ENCODE results near the gene PKMYT1. TPM values are rescaled to one million over a fixed set of nuclear protein-coding genes. Genes with fewer than 3 reads are reported as not detected.

PKMYT1 gene
- total RNA-seq, 2 experiments from 2014 or later = 104 to 195 TPM

DNA sequence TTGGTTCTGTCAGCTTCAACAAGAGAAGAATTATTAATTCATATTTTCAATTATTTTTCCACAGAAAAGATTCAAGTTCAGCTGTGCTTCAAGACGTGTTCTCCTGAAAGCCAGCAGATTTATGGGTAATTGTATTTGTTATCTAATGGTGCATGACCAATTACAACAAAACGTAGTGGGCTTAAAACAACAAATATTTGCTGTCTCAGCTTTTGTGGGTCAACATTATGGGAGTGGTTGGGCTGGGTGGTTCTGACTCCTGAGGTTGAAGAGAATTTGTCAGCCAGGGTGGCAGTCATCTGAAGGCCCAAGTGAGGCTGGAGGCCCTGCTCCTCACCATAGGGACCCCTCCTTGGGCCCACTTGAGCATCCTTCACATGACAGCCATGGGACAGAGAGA, 40.3 kb downstream of the PKMYT1 start:
- Histone ChIP-seq H3K36me3 (ENCODE audit: insufficient read depth, low read length) (peaks cover 31% of the 10 kb centered on the region), H4K20me1 (ENCODE audit: insufficient read depth, low read length) (no peaks in the 10 kb centered on the region), H3K4me1 (ENCODE audit: insufficient read depth, low read length, poor library complexity, severe bottlenecking) (no peaks in the 10 kb centered on the region), H3K4me3 (ENCODE audit: low read depth, low read length, poor library complexity, severe bottlenecking) (no peak overlapping the region), H3K9me2 (ENCODE audit: insufficient read depth, low read length) (no peaks in the 10 kb centered on the region), H3K9me3 (ENCODE audit: low read length) (no peaks in the 10 kb centered on the region), H3K79me2 (ENCODE audit: insufficient read depth, low read depth, low read length) (no peaks in the 10 kb centered on the region), H2AFZ (ENCODE audit: low read length) (no peak overlapping the region), H3K4me2 (ENCODE audit: low read length) (no peak overlapping the region), H3K27ac (ENCODE audit: low read depth, low read length, poor library complexity, severe bottlenecking) (no peak overlapping the region)
- POLR2A ChIA-PET = no interaction called here
- no peak for DNase-seq (ENCODE audit: low spot score)
- TF ChIP-seq CTCF (conservative IDR thresholded peaks at IDR 0.05; ENCODE audit: low read length) (no peak), EZH2phosphoT487 (IDR thresholded peaks at IDR 0.05; ENCODE audit: borderline replicate concordance, low read depth, low read length) (no peak)
- CTCF ChIA-PET (ENCODE audit: unreplicated experiment) = no interaction called here
- intact Hi-C loops (cut with micrococcal nuclease; ENCODE audit: unreplicated experiment) = no loop called here
- BruUV-seq (replicated peaks) = no TSS peak

DNA sequence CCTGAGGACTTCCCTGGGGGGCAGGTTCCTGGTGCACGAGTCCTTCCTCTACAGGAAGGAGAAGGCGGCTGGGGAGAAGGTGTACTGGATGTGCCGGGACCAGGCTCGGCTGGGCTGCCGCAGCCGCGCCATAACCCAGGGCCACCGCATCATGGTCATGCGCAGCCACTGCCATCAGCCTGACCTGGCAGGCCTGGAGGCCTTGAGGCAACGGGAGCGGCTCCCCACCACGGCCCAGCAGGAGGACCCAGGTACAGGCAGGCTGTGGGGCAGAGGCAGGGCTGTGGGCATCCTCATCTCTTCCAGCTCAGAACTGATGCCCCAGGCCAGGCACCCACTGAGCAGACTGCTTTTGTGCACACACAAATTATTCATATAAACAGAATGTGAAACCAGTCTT, 42.0 kb downstream of the PKMYT1 start:
- ChIA-PET POLR2A (no interaction called here), CTCF (ENCODE audit: unreplicated experiment) (no interaction called here)
- Histone ChIP-seq H3K9me2 (ENCODE audit: insufficient read depth, low read length) (no peaks in the 10 kb centered on the region), H3K4me1 (ENCODE audit: insufficient read depth, low read length, poor library complexity, severe bottlenecking) (no peaks in the 10 kb centered on the region), H3K9me3 (ENCODE audit: low read length) (no peaks in the 10 kb centered on the region), H3K79me2 (ENCODE audit: insufficient read depth, low read depth, low read length) (no peaks in the 10 kb centered on the region), H4K20me1 (ENCODE audit: insufficient read depth, low read length) (no peaks in the 10 kb centered on the region), H3K36me3 (ENCODE audit: insufficient read depth, low read length) (peaks cover 31% of the 10 kb centered on the region), H3K4me2 (ENCODE audit: low read length) (no peak overlapping the region), H3K4me3 (ENCODE audit: low read depth, low read length, poor library complexity, severe bottlenecking) (no peak overlapping the region), H2AFZ (ENCODE audit: low read length) (no peak overlapping the region), H3K27ac (ENCODE audit: low read depth, low read length, poor library complexity, severe bottlenecking) (no peak overlapping the region)
- no peak for TF ChIP-seq CTCF (conservative IDR thresholded peaks at IDR 0.05; ENCODE audit: low read length)
- no peak for TF ChIP-seq EZH2phosphoT487 (IDR thresholded peaks at IDR 0.05; ENCODE audit: borderline replicate concordance, low read depth, low read length)
- intact Hi-C loops (cut with micrococcal nuclease; ENCODE audit: unreplicated experiment) = no loop called here
- BruUV-seq (replicated peaks) = no TSS peak
- no peak for DNase-seq (ENCODE audit: low spot score)

GRCh38 chr16:2937170-2937569, 43.1 kb downstream of the PKMYT1 start:
- DNase-seq (ENCODE audit: low spot score) = no peak
- no peak overlapping the region for H3K27ac ChIP-seq (ENCODE audit: low read depth, low read length, poor library complexity, severe bottlenecking)

More at GRCh38 chr16:2937170-2937569, 43.1 kb downstream of the PKMYT1 start:
- Histone ChIP-seq H4K20me1 (ENCODE audit: insufficient read depth, low read length) (no peaks in the 10 kb centered on the region), H3K4me1 (ENCODE audit: insufficient read depth, low read length, poor library complexity, severe bottlenecking) (no peaks in the 10 kb centered on the region), H3K4me3 (ENCODE audit: low read depth, low read length, poor library complexity, severe bottlenecking) (no peak overlapping the region), H3K4me2 (ENCODE audit: low read length) (no peak overlapping the region), H3K9me3 (ENCODE audit: low read length) (no peaks in the 10 kb centered on the region), H2AFZ (ENCODE audit: low read length) (no peak overlapping the region), H3K9me2 (ENCODE audit: insufficient read depth, low read length) (no peaks in the 10 kb centered on the region), H3K79me2 (ENCODE audit: insufficient read depth, low read depth, low read length) (no peaks in the 10 kb centered on the region), H3K36me3 (ENCODE audit: insufficient read depth, low read length) (peaks cover 31% of the 10 kb centered on the region)
- intact Hi-C loops (cut with micrococcal nuclease; ENCODE audit: unreplicated experiment) = no loop called here
- BruUV-seq (replicated peaks) = no TSS peak
- no peak for TF ChIP-seq EZH2phosphoT487 (IDR thresholded peaks at IDR 0.05; ENCODE audit: borderline replicate concordance, low read depth, low read length)
- TF ChIP-seq CTCF (conservative IDR thresholded peaks at IDR 0.05; ENCODE audit: low read length) = no peak
- POLR2A ChIA-PET = no interaction called here
- CTCF ChIA-PET (ENCODE audit: unreplicated experiment) = no interaction called here
